ENCODE data around the gene CAMK1. TPM values are rescaled to one million over a fixed set of nuclear protein-coding genes. Genes with fewer than 3 reads are reported as not detected.

CAMK1 gene
- 1 to 10 TPM; 6.5 to 8.1 TPM for polyA plus RNA-seq

DNA sequence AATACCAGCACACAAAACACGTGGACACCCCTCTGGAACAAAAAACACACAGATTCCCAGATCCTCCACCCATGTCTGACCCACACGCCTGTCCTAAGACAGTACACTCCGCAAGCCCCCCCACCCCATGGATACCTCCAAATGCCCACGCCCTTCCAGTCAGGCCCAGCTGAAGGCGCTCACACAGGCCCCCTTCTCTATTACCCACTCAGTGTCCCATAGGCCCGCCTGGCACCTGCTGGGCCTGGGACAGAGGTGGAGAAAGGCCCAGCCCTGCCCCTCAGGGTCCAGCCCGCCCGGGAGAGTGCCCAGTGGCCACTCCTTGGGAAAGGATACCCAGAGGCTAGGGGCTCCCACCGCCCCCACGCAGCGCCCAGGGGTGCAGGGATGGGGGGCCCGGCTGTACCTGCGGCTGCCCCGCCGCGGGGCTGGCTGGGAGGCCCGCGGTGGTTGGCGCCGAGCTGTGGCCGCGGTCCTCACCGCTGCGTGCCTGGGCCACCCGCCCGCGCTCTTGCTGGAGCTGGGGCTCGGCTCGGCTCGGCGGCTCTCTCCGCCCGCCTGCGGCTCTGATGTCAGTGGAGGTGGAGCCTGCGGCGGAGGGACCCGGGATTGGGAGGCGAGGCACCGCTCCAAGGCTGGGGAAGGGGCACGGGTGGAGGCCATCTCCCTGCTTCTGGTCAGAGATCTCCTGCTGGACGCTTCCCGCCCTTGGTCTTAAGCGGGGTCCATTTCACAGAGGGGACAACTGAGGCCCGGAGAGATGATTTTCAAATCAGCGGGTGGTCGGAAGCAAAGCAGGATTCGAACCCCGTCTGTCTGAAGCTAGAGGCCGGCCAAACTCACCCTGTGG, at the start of gene CAMK1:
Gene CAMK1 (minus strand): TSS at position 522 of the 850 bp plus-strand sequence. CDS start 2,198 bp downstream, outside the sequence.
- H3K4me3 ChIP-seq (ENCODE audit: low read depth in 1 of 2, low read length in 2 of 2) = peak within 1 kb of the TSS; percentile 55 to 59
- H3K27ac ChIP-seq (ENCODE audit: low read depth in 2 of 2, low read length in 1 of 2) = peak within 1 kb of the TSS; percentile 60 to 78
- no peaks in the 10 kb centered on the region for H3K9me3 ChIP-seq (ENCODE audit: control insufficient read depth in 2 of 2, insufficient read depth in 1 of 2, low read depth in 1 of 2, low read length in 1 of 2)
- H3K27me3 ChIP-seq (ENCODE audit: control insufficient read depth in 1 of 2, insufficient read depth in 2 of 2, low read length in 2 of 2) = no peaks in the 10 kb centered on the region
- peaks cover 0 to 8% of the 10 kb centered on the region in 2 donors for H3K4me1 ChIP-seq (ENCODE audit: control insufficient read depth in 2 of 2, insufficient read depth in 2 of 2, low read length in 1 of 2)
- H3K36me3 ChIP-seq (ENCODE audit: control insufficient read depth in 2 of 2, insufficient read depth in 2 of 2, low read length in 1 of 2) = no peaks in the 10 kb centered on the region
- 3 to 6% methylated on average over 38 to 49 of the region's 49 CpGs for WGBS, 2 donors

DNA sequence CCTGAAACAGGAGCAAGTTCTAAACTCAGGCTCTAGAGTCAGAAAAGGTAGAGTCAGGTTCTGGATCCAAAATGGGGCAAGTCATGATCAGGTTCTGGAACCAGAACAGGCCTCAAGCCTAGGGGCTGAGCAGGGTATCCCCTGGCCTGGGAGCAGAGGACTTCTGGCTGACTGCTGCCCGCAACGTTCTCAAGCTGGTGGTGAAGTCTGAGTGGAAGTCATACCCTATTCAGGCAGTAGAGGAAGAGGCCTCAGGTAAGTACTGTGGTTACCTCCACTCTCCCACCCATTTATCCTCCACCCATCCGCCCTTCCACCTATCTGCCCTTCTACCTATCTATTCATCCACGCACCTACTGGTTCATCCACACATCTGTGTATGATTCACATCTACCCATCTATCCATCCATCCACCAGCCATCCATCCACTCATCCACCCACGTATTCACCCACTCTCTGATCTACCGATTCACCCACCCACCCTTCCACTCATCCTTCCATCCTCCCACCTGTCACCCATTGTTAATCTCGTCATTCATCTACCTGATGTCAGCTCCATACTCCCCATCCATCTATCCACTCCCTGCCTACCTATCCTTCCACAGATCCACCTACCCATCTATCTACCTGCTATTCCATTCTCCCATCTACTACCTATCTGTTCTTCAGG, 49.1 kb upstream of the CAMK1 start:
- 79 to 89% methylated on average over 6 to 7 of the region's 7 CpGs for WGBS, 2 donors
- H3K36me3 ChIP-seq (ENCODE audit: control insufficient read depth in 2 of 2, insufficient read depth in 2 of 2, low read length in 1 of 2) = no peaks in the 10 kb centered on the region
- no peaks in the 10 kb centered on the region for H3K4me1 ChIP-seq (ENCODE audit: control insufficient read depth in 2 of 2, insufficient read depth in 2 of 2, low read length in 1 of 2)
- H3K27ac ChIP-seq (ENCODE audit: low read depth in 2 of 2, low read length in 1 of 2) = no peak overlapping the region
- H3K27me3 ChIP-seq (ENCODE audit: control insufficient read depth in 1 of 2, insufficient read depth in 2 of 2, low read length in 2 of 2) = no peaks in the 10 kb centered on the region
- H3K9me3 ChIP-seq (ENCODE audit: control insufficient read depth in 2 of 2, insufficient read depth in 1 of 2, low read depth in 1 of 2, low read length in 1 of 2) = no peaks in the 10 kb centered on the region
- no peak overlapping the region for H3K4me3 ChIP-seq (ENCODE audit: low read depth in 1 of 2, low read length in 2 of 2)

DNA sequence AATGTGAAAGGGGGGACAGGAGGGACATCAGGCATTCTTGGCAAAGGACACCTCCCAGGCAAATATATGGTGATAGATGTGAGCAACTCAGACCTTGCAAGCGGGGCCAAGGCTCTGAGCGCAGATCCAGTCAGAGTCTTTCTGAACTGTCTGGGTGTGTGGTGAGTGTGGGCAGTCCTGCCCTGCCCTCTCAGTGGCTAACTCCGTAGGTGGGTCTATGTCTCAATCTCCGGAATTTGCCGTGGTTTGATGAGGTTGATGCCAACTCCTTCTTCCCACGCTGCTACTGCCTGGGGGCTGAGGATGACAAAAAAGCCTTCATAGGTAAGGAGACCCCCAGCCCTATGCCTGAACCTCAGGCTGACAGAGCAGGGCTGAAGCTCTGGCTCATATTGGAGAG, 47.7 kb upstream of the CAMK1 start:
- Histone ChIP-seq H3K36me3 (ENCODE audit: control insufficient read depth in 2 of 2, insufficient read depth in 2 of 2, low read length in 1 of 2) (peaks cover 0 to 2% of the 10 kb centered on the region in 2 donors), H3K4me1 (ENCODE audit: control insufficient read depth in 2 of 2, insufficient read depth in 2 of 2, low read length in 1 of 2) (no peaks in the 10 kb centered on the region), H3K4me3 (ENCODE audit: low read depth in 1 of 2, low read length in 2 of 2) (no peak overlapping the region), H3K27me3 (ENCODE audit: control insufficient read depth in 1 of 2, insufficient read depth in 2 of 2, low read length in 2 of 2) (no peaks in the 10 kb centered on the region), H3K9me3 (ENCODE audit: control insufficient read depth in 2 of 2, insufficient read depth in 1 of 2, low read depth in 1 of 2, low read length in 1 of 2) (no peaks in the 10 kb centered on the region), H3K27ac (ENCODE audit: low read depth in 2 of 2, low read length in 1 of 2) (no peak overlapping the region)
- whole genome bisulfite sequencing, 2 donors = 77 to 88% methylated on average over 6 of the region's 6 CpGs

DNA sequence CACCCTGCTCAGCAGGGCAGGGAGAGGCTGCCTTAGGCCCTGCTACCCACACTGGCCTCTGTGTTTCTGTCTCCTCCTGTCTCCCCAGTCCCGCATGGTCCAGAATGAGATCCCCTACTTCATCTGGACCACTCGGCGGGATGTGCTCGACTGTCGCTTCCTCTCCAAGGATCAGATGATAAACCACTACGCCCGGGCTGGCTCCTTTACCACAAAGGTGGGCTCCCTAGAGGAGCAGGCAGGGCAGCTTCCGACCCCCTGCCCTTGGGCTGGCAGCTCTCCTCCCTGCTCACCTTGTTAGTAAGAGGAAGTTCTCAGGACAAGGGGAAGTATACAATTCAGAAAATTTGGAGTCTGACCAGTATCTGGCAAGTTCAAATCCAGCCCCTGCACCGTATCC, 46.2 kb upstream of the CAMK1 start:
- no peak overlapping the region for H3K27ac ChIP-seq (ENCODE audit: low read depth in 2 of 2, low read length in 1 of 2)
- H3K9me3 ChIP-seq (ENCODE audit: control insufficient read depth in 2 of 2, insufficient read depth in 1 of 2, low read depth in 1 of 2, low read length in 1 of 2) = no peaks in the 10 kb centered on the region
- H3K27me3 ChIP-seq (ENCODE audit: control insufficient read depth in 1 of 2, insufficient read depth in 2 of 2, low read length in 2 of 2) = no peaks in the 10 kb centered on the region
- 90 to 93% methylated on average over 9 of the region's 9 CpGs for WGBS, 2 donors
- H3K36me3 ChIP-seq (ENCODE audit: control insufficient read depth in 2 of 2, insufficient read depth in 2 of 2, low read length in 1 of 2) = peaks cover 0 to 2% of the 10 kb centered on the region in 2 donors
- peaks cover 0 to 2% of the 10 kb centered on the region in 2 donors for H3K4me1 ChIP-seq (ENCODE audit: control insufficient read depth in 2 of 2, insufficient read depth in 2 of 2, low read length in 1 of 2)
- no peak overlapping the region for H3K4me3 ChIP-seq (ENCODE audit: low read depth in 1 of 2, low read length in 2 of 2)

DNA sequence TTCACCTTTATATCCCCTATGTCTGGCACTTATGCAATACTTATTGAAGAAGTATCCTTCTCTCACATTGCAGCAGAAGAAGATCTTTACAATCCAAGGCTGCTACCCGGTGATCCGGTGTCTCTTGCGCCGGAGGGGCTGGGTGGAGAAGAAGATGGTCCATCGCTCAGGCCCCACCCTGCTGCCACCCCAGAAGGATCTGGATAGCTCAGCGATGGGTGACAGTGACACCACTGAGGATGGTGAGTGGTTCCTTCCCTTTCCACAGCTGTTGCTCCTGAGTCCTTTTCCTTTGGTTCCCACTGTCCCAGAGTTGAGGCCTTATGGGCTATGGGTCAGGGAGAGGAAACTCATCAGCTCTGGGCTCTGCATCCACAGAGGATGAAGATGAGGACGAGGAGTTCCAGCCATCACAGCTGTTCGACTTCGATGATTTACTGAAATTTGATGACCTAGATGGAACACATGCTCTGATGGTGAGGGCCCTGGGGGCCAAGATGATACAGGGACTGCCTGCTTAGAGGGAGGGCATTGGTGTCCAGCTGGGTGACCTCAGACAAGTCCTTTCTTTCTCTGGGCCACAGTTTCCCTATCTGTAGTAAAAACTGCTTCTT, 43.2 kb upstream of the CAMK1 start:
- H3K9me3 ChIP-seq (ENCODE audit: control insufficient read depth in 2 of 2, insufficient read depth in 1 of 2, low read depth in 1 of 2, low read length in 1 of 2) = no peaks in the 10 kb centered on the region
- peaks cover 0 to 2% of the 10 kb centered on the region in 2 donors for H3K36me3 ChIP-seq (ENCODE audit: control insufficient read depth in 2 of 2, insufficient read depth in 2 of 2, low read length in 1 of 2)
- no peaks in the 10 kb centered on the region for H3K27me3 ChIP-seq (ENCODE audit: control insufficient read depth in 1 of 2, insufficient read depth in 2 of 2, low read length in 2 of 2)
- H3K27ac ChIP-seq (ENCODE audit: low read depth in 2 of 2, low read length in 1 of 2) = no peak overlapping the region
- no peak overlapping the region for H3K4me3 ChIP-seq (ENCODE audit: low read depth in 1 of 2, low read length in 2 of 2)
- peaks cover 3 to 6% of the 10 kb centered on the region in 2 donors for H3K4me1 ChIP-seq (ENCODE audit: control insufficient read depth in 2 of 2, insufficient read depth in 2 of 2, low read length in 1 of 2)
- 94 to 95% methylated on average over 9 of the region's 9 CpGs for WGBS, 2 donors

DNA sequence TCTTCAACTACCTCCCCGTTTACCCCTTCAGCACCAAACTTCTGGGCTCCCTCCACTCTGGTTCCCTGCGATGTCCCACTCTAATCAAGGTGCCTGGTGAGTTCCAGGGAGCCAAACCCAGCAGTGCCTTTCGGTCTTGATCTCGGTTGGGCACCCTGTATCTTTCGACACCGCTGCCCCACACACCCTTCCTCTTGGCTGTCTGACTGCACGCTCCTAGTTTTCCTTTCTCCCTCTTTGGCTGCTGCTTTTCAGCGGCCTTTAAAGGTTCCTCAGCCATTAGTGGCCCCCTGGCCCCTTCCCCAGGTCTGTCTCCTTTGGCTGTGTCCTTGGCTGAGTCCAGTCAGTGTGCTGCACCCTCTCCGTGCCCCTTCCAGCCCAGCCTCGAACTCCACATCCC, 41.1 kb upstream of the CAMK1 start:
- peaks cover 3 to 6% of the 10 kb centered on the region in 2 donors for H3K4me1 ChIP-seq (ENCODE audit: control insufficient read depth in 2 of 2, insufficient read depth in 2 of 2, low read length in 1 of 2)
- H3K36me3 ChIP-seq (ENCODE audit: control insufficient read depth in 2 of 2, insufficient read depth in 2 of 2, low read length in 1 of 2) = peaks cover 8 to 11% of the 10 kb centered on the region in 2 donors
- peak overlapping the region; percentile 52 to 60 for H3K4me3 ChIP-seq (ENCODE audit: low read depth in 1 of 2, low read length in 2 of 2)
- no peaks in the 10 kb centered on the region for H3K9me3 ChIP-seq (ENCODE audit: control insufficient read depth in 2 of 2, insufficient read depth in 1 of 2, low read depth in 1 of 2, low read length in 1 of 2)
- H3K27me3 ChIP-seq (ENCODE audit: control insufficient read depth in 1 of 2, insufficient read depth in 2 of 2, low read length in 2 of 2) = no peaks in the 10 kb centered on the region
- peak overlapping the region; percentile 14 to 91 for H3K27ac ChIP-seq (ENCODE audit: low read depth in 2 of 2, low read length in 1 of 2)
- 42 to 46% methylated on average over 10 of the region's 10 CpGs for WGBS, 2 donors

DNA sequence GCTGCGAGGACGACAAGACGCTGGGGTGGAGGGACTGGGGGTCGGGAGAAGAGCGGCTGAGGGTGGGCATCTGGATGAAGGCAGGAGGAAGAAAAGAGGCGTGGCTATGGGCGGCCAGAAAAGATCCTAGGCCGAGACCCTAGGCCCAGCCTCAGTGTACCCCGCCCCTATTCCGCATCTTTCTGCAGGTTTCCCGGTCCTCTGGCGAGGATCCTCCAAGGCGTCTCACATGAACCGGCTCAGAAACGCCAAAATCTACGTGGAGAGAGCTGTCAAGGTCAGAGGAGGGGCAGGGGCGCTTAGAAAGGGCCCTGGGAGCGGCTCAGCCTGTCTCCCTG, 40.7 kb upstream of the CAMK1 start:
- Histone ChIP-seq H3K4me3 (ENCODE audit: low read depth in 1 of 2, low read length in 2 of 2) (peak overlapping the region; percentile 52 to 60), H3K9me3 (ENCODE audit: control insufficient read depth in 2 of 2, insufficient read depth in 1 of 2, low read depth in 1 of 2, low read length in 1 of 2) (no peaks in the 10 kb centered on the region), H3K4me1 (ENCODE audit: control insufficient read depth in 2 of 2, insufficient read depth in 2 of 2, low read length in 1 of 2) (peaks cover 3 to 6% of the 10 kb centered on the region in 2 donors), H3K27ac (ENCODE audit: low read depth in 2 of 2, low read length in 1 of 2) (peak overlapping the region; percentile 76 to 91), H3K27me3 (ENCODE audit: control insufficient read depth in 1 of 2, insufficient read depth in 2 of 2, low read length in 2 of 2) (no peaks in the 10 kb centered on the region), H3K36me3 (ENCODE audit: control insufficient read depth in 2 of 2, insufficient read depth in 2 of 2, low read length in 1 of 2) (peaks cover 11 to 15% of the 10 kb centered on the region in 2 donors)
- WGBS, 2 donors = 7 to 9% methylated on average over 18 of the region's 18 CpGs

DNA sequence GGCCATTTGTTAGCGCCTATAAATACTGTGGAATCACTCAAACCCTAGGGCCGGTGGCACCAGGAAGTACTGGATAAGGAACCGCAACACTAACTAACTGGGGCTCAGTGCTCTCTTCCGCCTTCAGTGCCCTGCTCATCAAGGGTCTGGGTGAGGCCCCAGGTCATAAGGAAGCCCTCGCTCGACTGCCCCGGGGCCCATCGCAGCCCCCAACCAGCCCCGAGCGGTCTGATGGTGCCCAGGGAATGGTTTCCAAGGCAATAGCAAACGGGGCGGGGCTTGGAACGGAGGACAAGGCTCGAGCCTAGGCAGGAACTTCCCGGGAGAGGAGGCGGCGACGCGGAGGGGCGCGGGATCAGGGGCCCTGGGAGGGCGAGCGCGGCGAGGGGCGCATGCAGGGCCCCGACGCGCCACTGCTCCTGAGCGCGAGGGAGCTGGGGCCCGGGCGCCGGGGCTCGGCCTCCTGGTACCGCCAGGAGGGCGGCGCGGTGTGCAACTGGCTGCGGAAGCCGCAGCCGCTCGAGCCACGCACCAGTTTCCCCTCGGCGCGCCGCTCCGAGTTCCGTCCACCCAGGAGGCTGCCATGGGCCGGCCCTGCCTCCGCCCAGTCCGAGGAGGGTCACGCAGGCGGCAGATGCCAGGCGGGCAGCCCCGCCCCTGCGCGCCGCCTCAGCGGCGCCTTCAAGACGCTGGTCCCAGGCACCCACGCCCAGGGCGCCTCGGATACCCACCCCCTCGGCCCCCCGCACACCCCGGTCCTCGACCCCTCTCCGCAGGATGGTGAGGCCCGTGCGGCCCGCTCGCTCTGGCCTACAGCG, 40.1 kb upstream of the CAMK1 start, which contains the start of gene TTLL3:
Gene TTLL3 (plus strand): TSS at position 648 of the 818 bp plus-strand sequence. CDS start 400 bp downstream, outside the sequence.
- Histone ChIP-seq H3K27ac (ENCODE audit: low read depth in 2 of 2, low read length in 1 of 2) (peak within 1 kb of the TSS; percentile 76 to 91), H3K27me3 (ENCODE audit: control insufficient read depth in 1 of 2, insufficient read depth in 2 of 2, low read length in 2 of 2) (no peaks in the 10 kb centered on the region), H3K4me1 (ENCODE audit: control insufficient read depth in 2 of 2, insufficient read depth in 2 of 2, low read length in 1 of 2) (peaks cover 3 to 6% of the 10 kb centered on the region in 2 donors), H3K9me3 (ENCODE audit: control insufficient read depth in 2 of 2, insufficient read depth in 1 of 2, low read depth in 1 of 2, low read length in 1 of 2) (no peaks in the 10 kb centered on the region), H3K4me3 (ENCODE audit: low read depth in 1 of 2, low read length in 2 of 2) (peak within 1 kb of the TSS; percentile 52 to 60), H3K36me3 (ENCODE audit: control insufficient read depth in 2 of 2, insufficient read depth in 2 of 2, low read length in 1 of 2) (peaks cover 13 to 19% of the 10 kb centered on the region in 2 donors)
- 1% methylated on average over 43 to 76 of the region's 76 CpGs for WGBS, 2 donors

DNA sequence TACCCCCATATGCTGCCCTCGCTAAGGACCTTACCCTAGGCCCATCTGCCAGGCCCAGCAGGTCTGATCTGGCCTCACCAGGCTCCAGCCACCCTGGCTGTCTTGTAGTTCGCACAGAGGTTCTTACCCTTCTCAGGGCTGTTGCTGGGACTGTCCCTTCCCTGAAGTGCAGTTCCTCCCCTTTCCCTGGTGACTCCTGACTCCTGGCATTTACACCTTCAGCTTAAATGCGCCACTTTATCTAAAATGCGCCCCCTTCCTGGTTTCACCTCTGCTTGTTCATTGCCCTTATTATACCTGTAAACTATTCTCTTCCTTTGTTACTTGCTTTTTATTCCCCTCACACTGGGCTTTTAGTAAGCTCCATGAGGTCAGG, 39.5 kb upstream of the CAMK1 start:
- Histone ChIP-seq H3K4me3 (ENCODE audit: low read depth in 1 of 2, low read length in 2 of 2) (peak overlapping the region in 1 of 2 donors; percentile 52), H3K4me1 (ENCODE audit: control insufficient read depth in 2 of 2, insufficient read depth in 2 of 2, low read length in 1 of 2) (peaks cover 3 to 6% of the 10 kb centered on the region in 2 donors), H3K27ac (ENCODE audit: low read depth in 2 of 2, low read length in 1 of 2) (peak overlapping the region; percentile 76 to 91), H3K9me3 (ENCODE audit: control insufficient read depth in 2 of 2, insufficient read depth in 1 of 2, low read depth in 1 of 2, low read length in 1 of 2) (no peaks in the 10 kb centered on the region), H3K36me3 (ENCODE audit: control insufficient read depth in 2 of 2, insufficient read depth in 2 of 2, low read length in 1 of 2) (peaks cover 19 to 23% of the 10 kb centered on the region in 2 donors), H3K27me3 (ENCODE audit: control insufficient read depth in 1 of 2, insufficient read depth in 2 of 2, low read length in 2 of 2) (no peaks in the 10 kb centered on the region)
- WGBS, 2 donors = 70 to 72% methylated on average over 4 of the region's 4 CpGs

All from esophagus (tissue), 2 donors.